HG02852 (cell line): ENCODE measurements around the gene PLEKHH2.
"Not testable (repeated sequence)": the region's sequence is repeated elsewhere in the genome, so short reads cannot be mapped to it uniquely, and the experiment has no call there.

Experiments
- ATAC-seq: cut with Tn5 transposase; IDR thresholded peaks from one replicate; pipeline ENCODE4 v1.9.1; 2021; ENCODE audit warnings: mild to moderate bottlenecking, moderate library complexity; ENCODE audit not compliant: unreplicated experiment

PLEKHH2 gene

DNA sequence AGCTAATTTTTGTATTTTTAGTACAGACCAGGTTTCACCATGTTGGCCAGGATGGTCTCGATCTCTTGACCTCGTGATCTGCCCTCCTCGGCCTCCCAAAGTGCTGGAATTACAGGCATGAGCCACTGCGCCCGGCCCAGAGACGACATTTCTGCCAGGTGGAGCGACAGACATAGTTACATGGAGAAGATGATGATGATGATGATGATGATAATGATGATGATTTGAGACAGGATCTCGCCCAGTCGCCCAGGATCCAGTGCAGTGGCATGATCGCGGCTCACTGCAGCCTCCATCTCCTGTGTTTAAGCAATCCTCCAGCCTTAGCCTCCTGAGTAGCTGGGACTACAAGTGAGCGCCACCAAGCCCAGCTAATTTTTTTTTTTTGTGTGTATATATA, 907 bp upstream of the PLEKHH2 start:
- ATAC-seq = not testable (repeated sequence)

DNA sequence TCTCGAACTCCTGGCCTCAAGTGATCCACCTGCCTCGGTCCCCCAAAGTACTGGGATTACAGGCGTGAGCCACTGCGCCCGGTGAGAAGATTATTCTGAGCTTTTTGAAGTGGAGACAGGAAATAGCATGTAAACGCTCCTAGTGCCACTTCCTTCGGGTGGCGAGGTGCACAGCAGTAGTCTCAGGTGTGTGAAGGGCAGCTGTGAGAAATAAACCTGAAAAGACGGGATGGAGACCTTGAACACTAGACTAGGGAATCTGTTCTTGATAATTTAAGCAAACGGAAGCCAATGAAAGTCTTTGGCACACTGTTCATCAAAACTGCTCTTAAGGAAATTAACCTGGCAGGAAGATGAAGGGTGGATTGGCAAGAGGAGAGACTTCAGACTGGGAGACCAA, 439 bp upstream of the PLEKHH2 start:
- no peak for ATAC-seq

DNA sequence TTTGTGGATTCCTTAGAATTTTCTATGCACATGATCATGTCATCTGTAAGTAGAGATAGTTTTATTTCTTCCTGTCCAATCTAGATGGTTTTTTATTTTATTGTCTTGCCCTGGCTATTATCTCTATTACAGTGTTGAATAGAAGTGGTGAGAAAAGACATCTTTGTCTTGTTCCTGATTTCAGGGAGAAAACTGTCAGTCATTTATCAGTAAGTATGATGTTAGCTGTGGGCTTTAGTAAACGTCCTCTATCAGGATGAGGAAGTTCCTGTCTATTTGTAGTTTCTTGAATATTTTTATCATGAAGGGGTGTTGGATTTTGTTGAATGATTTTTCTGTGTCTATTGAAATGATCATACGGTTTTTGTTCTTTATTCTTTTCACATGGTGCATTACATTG, 5.3 kb downstream of the PLEKHH2 start:
- no peak for ATAC-seq

DNA sequence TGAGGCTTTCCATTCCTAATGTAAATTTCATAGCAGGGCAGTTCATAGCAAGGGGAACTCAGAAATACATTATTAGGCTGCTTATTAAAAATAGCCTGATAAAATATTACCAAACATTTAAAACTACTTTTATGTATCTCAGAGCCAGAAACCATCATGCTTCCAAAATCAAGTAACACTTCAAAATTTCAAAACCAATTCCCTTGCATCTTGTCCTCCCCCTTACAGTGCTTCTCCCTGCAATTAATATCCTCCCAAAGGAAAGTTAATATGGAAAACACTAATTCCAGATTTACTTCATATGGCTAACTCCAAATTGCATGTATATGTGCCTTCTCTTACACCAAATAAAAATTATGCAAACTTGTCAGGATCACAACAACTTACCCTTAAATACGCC, 6.6 kb downstream of the PLEKHH2 start:
- ATAC-seq = no peak

DNA sequence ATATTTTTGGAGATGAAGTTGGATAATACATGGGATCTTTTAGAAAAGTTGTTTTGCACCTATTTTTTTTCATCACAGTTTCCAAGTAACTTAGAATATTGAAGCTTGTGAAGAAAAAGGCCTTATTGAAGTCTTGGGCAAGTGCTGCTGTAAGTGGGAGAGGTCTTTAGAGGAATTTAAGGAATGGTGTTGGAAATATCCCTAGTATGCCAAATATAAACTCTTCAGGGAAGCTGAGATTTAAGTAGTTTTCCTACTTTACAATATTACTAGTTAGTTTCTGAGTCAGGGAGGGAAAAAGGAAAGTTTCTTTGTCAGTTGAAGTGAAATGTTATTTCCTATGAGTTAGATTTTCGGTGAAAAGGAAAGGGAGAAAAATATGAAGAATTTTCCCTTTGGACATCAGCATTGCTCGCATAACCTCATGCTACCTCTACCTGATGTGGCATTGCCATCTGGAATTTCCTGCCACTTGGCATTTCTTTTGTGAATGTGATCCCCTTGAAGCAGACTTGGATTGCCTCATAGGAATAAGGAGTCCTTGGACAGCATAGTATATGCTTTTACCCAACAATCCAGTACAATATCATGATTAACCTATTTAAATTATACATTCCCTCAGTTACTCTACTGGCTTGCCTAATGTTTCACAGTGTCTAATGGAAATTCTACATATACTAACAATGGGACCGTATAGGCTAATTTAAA, 12.1 kb downstream of the PLEKHH2 start:
- ATAC-seq = no peak

DNA sequence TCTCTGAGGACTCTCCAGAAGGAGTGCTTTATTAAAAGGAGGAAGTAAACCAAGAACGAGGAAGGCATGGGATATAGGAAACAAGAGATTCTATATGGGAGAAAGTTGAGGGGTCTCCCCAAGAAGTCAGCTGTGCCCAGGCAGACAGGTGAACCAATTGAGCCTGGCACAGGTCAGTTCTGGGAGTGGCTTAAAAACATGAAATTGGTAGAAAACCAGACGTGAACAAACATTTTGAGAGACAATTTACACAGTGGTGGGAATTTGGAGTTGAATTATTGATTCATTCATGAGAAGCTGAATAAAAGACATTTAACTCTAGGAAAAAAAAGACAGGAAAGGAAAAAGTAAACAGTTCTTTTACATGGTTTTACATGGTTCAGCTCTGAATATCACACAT, 16.4 kb downstream of the PLEKHH2 start:
- ATAC-seq = no peak

DNA sequence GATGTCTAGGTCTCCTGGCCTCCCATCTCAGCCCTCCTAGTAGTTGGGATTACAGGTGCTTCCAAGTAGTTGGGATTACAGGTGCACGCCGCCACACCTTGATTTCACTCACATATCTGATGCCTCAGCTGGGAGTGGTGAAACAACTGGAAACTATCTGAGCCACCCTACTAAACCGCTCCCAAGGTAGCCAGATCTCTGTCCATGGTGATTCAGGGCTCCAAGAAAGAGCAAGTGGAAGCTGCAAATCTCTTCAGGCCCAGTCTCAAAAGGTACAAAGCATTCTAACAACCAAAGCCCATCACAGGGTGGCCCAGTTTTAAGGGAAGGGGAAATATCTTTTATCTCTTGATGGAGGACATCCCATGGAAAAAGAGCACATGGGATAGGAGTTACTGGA, 20.2 kb downstream of the PLEKHH2 start:
- ATAC-seq = no peak

DNA sequence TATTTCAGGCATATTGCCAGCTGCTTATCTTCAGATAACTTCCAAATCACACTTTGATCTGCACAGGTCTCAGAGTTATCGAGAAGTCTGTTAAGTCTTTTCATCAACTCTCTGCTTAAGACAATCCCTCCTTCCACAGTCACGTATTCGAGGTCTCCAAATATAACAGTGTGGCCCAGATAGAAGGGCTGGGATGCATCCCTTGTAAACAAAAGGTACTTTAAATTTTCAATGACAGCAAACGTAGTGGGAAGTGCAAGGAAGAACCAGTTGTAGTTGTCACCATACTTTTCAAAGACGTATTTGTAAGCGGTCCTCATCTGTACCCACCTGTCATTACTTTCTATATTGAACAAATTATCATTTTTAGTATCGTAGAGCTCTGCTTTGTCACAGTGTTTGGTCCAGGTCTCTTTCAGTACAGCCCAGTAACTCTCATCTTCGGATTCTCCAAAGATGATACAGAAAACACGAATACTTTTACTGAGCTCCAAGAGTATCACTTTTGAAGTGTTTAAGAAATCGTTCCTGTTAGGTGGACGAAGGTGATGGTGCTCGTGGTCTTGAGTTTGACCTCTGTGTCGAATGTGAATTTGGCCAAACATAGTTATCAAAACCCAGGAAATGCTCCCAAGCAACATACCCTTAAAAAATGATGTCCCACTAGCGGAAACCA, 38.7 kb downstream of the PLEKHH2 start:
- ATAC-seq = no peak

DNA sequence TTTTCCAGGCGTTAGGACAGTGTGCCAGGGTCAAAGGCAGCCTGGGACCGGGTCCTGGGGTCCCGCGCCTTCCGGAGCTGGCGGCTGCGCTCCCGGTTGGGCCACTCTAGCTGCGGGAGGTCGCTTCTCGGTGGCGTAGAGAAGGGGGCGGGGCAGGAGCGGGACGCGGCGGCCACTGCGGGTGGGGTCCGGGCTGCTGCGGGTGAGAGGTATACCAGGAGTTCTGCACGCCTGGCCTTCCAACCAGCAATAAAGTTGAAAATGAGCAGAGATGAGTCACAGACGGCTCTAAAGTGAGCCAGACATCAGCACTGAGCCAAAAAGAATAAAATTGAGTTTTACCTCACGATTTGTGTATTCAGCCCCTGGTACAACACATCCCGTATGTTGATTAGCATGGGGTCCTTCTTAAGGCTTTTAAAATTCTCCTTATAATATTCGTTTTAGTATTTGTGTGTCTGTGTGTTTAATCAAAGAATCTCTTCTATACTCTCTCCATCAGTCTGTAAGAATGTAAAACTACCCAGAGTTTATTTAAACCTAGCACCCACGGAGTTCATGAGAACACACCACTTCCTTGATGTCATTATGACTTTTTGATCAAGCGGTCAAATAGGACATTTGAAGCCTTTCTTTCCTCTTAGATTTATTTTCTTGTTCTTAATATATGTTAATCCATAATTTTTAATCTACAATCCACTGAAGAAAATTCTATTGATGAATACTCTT, 39.4 kb downstream of the PLEKHH2 start, which contains the start of gene C1GALT1C1L:
C1GALT1C1L (minus strand) TSS at position 108 of the 729 bp plus-strand sequence; CDS start at position 1, 107 bp downstream.
- no peak for ATAC-seq

DNA sequence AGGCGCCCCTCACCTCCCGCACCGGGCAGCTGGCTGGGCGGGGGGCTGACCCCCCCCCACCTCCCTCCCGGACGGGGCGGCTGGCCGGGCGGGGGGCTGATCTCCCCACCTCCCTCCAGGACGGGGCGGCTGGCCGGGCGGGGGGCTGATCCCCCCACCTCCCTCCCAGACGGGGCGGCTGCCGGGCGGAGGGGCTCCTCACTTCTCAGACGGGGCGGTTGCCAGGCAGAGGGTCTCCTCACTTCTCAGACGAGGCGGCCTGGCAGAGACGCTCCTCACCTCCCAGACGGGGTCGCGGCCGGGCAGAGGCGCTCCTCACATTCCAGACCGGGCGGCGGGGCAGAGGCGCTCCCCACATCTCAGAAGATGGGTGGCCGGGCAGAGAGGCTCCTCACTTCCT, 40.7 kb downstream of the PLEKHH2 start:
- ATAC-seq = not testable (repeated sequence)

DNA sequence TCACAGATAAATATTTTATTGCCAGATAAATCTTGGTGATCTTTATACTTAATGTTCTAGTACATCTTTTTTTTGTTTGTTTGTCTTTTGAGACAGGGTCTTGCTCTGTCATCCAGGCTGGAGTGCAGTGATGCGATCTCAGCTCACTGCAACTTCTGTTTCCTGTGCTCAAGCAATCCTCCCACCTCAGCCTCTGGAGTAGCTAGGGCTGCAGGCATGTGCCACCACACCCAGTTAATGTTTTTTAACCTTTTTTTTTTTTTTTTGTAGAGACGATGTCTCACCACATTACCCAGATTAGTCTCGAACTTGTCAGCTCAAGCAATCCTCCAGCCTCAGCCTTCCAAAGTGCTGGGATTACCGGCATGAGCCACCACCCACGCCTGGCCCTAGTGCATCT, 48.3 kb downstream of the PLEKHH2 start:
- no peak for ATAC-seq

DNA sequence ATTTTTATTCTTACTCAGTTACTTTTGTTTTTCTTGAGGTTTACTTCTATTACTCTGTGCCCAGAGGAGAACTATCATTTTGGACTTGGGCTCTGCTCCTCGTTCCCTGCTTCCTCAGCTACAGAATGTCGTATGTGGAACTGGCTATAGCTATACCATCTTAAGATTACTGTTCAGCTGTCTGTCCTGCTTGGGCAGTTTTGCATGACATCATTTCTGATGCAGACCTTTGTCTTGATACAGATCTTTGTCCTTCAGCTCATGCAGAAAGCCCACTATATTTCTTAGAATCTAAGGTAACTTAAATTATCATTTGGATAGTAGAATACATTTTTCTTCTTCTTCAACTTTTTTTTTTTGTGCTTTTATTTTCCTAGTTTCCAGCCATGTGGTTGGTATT, 52.9 kb downstream of the PLEKHH2 start:
- no peak for ATAC-seq

DNA sequence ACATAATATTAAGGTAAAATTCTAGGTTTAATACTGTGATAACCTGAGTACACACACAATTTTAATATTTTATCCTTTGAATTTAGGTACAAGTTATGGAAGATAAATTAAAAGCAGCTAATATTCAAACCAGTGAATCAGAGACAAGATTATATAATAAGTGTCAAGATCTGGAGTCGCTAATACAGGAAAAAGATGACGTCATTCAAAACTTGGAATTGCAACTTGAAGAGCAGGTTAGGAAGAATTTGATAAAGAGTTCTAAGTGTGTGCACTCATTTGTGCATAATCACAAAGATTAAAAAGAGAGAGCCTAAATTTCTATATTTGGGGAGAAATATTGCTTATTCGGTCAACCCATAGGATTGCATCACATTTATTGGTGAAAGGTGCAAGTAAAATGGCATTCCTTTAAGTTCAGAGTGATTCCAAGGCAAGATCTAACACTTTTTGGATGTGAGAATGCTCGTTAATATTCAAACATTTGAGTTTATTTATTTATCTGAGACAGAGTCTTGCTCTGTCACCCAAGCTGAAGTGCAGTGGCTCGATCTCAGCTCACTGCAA, 55.5 kb downstream of the PLEKHH2 start:
- ATAC-seq = no peak

DNA sequence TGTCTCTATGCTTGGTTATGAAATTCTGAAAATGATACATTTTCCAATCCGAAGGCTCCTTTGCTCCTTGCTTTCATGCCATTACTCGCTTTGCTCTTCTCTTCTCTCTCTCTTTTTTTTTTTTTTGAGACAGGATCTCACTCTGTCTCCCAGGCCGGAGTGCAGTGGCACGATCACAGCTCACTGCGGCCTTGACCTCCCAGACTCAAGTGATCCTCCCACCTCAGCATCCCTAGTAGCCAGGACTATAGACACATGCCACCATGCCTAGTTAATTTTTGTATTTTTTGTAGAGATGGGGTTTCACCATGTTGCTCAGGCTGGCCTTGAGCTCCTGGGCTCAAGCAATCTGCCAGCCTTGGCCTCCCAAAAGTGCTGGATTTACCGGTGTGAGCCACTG, 61.1 kb downstream of the PLEKHH2 start:
- ATAC-seq = not testable (repeated sequence)

DNA sequence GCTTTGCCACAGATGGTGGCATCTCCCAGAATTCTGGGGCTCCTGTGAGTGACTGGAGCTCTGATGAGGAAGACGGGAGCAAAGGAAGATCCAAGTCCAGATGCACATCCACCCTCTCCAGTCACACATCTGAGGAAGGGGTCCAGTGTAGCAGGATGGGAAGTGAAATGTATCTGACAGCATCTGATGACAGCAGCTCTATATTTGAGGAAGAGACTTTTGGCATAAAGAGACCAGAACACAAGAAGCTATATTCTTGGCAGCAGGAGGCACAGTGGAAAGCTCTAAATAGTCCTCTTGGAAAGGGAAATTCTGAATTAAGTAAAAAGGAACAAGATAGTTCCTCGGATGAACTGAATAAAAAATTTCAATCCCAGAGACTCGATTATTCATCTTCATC, 62.7 kb downstream of the PLEKHH2 start:
- ATAC-seq = no peak

DNA sequence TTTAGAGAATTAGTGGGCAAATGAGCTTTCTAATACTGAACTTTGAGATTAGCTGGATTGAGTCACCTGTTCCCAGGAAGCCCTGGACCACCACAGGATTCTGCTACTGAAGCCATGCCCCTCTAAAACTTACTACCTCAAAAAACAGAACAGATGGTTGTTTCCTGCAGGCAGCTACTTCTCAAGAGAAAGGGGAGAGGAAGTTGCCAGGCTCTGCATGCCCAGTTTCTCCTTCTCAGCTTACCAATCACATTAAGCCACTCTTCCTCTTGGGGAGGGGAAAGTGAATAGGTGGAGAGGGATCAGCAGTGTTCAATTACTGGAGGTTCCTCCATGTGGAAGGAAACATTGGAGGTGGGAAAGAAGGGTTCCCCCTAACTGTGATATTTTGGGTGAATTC, 64.1 kb downstream of the PLEKHH2 start:
- ATAC-seq = no peak

DNA sequence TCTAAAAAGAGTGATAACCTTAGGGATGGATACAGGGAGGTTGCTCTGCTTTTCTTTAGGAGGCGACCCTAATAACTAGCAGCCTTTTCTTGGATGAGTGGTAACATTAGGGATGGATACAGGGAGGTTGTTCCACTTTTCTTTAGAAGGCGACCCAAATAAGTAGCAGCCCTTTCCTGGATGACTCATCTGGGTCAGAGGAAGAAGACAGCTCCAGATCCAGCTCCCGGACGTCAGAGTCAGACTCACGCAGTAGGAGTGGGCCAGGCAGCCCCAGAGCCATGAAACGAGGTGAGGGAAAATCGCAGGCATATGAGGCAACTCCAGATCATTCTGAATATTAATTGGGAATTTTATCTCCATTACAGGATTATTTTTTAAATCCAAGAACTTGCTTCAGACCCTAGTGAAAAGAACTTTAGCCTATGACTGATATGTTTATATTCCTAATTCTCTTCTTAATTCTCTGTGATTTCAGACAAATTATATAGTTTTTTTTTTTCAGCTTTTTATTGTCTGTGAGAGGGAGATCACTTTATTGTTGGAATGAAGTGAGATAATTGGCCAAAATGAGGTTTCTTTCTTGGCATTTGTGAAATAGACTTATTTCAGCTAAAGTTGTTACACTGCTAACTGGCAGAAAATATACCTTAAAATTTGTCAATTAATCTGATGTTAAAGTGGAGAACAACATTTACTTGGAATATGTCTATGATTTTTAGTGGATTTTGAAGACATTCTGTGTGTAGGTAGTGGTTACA, 70.4 kb downstream of the PLEKHH2 start:
- ATAC-seq = no peak

DNA sequence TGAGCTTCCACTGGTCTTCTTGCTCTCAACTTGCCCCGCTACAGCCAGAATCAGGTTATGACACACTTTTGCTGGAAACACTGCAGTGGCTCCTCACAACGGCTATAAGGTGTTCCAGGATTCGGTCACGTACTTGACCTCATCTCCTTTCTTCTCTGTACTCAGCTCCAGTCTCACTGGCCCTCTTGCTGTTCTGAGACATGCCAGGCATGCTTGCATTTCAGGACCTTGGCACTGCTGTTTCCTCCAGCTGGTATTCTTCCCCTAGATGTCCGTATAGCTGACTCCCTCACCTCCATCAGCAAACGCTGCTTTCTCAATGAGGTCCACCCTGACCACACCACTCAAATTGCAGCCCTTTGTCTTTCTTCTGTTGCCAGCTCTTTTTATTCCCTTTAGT, 71.1 kb downstream of the PLEKHH2 start:
- ATAC-seq = no peak

DNA sequence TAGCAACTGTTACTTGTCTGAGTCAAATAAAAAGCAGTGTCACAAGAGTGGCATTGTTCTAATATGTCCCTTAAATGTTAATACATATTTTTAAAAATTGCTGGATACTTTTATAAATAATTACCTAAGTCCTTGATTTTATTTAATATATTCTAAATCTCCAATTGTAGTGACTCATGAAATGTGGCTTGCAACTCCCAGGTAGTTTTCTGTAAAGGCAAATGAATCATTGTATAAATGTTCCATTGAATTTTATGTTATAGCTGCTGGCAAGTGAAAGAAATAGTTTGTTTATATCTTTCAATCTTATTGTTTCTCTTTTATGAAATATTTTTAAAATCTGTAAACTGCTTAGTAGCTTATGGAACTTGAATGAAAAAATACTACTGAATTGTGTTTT, 71.8 kb downstream of the PLEKHH2 start:
- ATAC-seq = no peak

DNA sequence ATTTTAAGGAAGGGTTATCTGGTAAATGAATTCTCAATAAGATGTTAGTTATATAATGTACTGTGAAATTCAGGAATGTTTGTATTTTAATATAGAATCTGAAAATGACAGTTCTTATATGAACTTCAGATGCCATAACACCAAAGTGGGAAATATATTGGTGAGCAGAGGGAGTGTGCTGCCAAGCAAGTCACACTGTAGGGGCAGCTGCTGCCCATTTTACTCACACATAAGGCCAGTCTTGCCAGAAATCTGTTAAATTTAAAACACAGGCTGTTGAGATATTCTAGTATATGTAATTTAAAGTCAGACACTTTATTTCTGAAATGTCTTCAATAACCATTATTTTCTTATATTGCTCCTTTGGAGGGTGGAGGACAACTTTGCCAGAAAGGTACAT, 73.8 kb downstream of the PLEKHH2 start:
- no peak for ATAC-seq

DNA sequence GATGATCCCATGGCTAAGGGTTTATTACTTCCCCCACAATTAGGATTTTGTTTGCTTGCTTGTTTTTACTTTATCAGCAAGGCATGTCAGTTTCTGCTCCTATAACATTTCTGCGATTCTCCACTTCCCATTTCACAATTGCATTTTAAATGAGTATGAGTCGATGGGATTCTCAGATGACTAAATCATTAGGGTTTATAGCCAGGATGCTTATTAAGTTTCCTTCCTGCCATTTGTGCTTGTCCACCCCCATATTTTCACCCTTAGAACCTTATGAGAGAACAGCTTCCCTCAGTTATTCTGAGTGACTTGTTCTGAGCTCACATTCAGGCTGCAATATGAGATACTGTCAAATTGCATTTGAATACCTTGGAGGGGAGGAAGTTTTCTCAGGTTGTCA, 77.1 kb downstream of the PLEKHH2 start:
- ATAC-seq = no peak
